HG02970 (cell line): ENCODE data around the gene FGF14.

Experiments
- ATAC-seq: cut with Tn5 transposase; IDR thresholded peaks from one replicate; pipeline ENCODE4 v1.9.1; 2021; ENCODE audit warnings: mild to moderate bottlenecking, moderate library complexity, moderate number of reproducible peaks; ENCODE audit not compliant: unreplicated experiment, low FRiP score

Gene FGF14

DNA sequence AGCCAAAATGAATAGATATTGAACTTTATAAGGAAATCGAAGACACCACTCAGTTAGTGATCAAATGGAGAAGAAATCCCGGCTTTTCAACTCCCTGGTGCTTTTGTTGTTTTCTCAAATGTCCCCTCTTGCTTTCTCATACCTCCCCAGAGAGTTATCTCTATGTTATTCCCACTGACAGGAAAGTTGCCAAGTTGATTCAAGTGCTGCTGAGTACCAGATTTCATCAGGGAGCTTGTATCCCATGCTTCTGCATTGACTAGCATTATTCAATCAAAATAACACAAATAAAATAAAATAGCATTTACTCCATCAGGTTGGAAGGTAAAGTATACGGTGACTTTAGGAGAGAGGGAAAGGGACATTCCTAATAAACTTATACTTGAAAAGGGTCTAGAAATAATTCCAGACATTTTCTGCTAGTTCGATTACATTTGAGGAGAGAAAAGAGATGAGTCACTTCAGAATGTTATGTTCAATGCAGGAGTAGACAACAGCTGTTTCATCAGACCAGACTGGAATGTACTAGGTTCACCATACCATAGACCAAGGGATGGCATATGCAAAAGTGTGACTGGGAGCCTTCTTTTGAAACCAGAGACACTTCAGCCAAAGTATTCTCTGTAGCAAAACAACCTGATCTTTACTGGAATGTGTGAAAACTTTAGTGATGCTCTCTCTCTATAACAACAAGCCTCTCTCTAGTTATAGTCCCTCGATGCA lies 397.8 kb downstream of the FGF14 start:
- ATAC-seq = no peak

DNA sequence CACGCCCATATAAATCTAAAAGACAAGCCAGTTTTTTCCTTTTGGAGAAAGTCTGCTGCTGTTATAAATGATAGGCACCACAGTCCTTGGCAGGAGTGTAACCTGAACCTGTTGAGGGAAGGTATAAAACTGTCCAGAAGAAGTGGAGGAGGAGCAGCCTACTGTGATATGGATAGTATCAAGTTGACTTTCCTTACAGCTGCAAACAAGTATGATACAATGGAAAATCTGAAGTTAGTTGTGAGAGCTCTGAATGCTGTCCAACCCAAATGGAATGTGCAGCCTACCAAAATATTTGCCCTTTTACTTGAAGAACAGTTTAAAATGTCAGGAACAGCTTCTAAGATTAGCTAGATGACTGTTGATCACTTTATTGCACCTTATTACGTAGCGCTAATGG lies 399.6 kb downstream of the FGF14 start:
- ATAC-seq = no peak

DNA sequence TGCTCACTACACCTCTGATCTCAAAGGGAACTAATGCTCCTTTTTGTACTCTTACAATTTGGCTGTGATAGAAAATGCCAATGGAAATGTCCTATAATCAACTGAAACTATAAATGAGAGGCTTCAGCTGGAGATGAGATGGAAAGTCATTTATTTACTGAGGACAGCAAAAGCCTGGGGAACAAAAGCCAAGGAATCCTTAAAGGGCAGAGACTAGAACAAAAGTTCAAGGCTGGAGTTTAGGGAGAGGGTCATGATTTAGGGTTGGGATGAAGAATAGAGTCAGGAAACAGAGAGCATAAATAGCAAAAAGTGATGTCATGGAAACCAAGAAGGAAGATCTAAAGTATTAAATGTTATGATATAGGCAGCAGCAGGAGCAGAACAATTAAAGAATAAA lies 401.1 kb downstream of the FGF14 start:
- no peak for ATAC-seq

- no peak for ATAC-seq
These were observed 403.7 kb downstream of the FGF14 start for GRCh38 chr13:101998129-101998528.

DNA sequence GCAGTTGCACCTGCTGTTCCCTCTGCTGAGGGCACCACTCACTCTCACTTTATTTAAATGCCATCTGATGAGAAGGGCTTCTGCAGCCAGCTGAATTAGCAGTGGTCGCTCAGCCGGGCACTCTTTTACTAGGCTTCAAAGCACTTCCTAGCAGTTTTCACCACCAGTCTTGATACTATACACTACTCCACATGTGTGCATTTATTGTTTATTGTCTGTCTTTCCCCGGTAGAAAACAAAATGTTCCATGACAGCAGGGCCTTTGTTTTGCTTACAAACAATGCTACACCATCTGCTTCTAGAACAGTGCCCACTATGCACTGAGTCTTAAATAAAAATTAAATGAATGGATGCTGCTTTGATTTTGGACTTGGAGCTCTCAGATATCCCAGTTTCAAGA lies 404.9 kb downstream of the FGF14 start:
- ATAC-seq = no peak

DNA sequence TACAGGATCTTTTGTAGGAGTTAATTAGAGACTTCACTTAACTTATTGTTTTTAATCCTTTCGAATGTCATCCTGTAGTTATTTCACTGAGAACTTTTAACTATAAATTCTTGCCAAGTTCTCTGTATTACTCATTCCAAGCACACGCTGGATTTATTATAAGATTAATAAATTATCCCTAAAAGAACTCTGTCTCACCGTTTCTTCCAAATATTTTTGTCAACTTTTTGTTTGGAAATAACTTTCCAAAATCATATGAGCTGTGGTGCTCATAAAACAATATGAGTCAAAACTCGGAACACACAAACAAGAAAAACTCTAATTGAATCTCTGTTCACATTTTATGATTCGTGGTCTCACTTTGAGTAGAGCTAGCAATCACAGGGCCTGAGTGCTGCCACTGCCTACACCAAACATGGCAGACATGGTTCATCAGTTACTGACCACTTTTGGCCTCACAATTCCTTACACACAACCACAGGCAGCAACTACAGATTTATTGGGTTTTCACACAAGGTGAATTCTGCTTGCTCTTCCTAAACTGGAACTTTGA lies 412.0 kb downstream of the FGF14 start:
- no peak for ATAC-seq

GRCh38 chr13:101988140-101988539 lies 413.7 kb downstream of the FGF14 start:
- no peak for ATAC-seq

DNA sequence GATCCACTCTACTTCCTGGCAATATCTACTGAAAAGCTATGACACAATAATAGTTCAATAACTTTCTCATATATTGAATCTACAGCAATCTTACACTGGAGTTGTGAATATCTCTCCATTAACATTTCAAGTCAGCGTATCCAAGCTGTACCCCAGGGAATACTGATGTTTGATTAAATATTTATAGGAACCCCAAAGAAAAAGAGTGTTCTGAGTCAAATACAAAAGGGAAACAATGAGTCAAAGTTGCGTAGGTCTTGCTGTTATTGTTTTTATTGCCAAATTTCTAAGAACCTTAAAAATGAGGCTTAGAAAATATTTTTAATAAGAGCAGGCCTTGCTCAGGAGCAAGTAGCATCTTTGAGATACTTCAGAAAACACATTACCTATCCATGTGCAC lies 415.5 kb downstream of the FGF14 start:
- ATAC-seq = no peak

GRCh38 chr13:101985321-101985720 lies 416.5 kb downstream of the FGF14 start:
- no peak for ATAC-seq

- no peak for ATAC-seq
These were observed 418.9 kb downstream of the FGF14 start for GRCh38 chr13:101982903-101983302.

GRCh38 chr13:101979825-101980224 lies 422.0 kb downstream of the FGF14 start:
- no peak for ATAC-seq

GRCh38 chr13:101978552-101979315 lies 423.1 kb downstream of the FGF14 start:
- no peak for ATAC-seq

DNA sequence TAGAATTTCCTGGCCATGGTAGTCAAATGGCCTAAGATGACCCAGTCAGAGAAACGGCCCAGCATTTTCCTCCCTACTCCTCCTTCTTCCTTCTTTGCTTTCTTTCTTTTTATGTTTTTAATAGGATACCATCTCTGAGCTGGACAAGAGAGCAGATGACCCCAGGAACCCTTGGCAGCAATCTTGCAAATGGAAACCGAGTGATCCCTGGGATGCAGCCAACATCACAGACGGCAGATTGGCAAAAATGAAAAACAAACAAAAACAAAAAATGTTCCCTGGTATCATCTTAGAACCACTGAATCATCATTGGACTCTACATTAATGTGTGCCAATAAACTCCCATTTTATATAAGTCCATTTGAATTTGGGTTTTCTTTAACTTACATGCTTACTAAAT lies 424.4 kb downstream of the FGF14 start:
- no peak for ATAC-seq

- no peak for ATAC-seq
These were observed 429.7 kb downstream of the FGF14 start for GRCh38 chr13:101972191-101972590.

- ATAC-seq = no peak
These were observed 431.5 kb downstream of the FGF14 start for GRCh38 chr13:101970341-101970740.

- ATAC-seq = no peak
These were observed 434.1 kb downstream of the FGF14 start for GRCh38 chr13:101967781-101968180.

DNA sequence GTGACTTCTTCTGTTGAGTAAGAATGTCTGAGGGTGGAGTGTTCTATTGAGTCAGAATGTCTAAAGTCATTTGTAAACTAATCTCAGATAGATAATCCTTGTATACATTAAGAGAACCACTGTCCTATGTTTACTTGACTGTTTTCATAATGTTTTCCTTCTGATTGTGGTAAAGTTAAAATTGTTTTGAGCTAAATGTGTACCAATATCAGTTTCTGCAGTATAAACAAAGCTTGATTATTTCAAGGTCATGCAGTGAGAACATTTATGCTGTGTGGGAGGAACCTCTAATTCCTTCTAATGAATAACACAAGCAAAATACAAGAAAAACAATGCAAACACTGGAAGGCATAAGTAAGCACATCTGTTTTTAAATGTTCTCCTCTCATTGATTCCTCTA lies 434.6 kb downstream of the FGF14 start:
- no peak for ATAC-seq

- ATAC-seq = no peak
These were observed 436.8 kb downstream of the FGF14 start for GRCh38 chr13:101965096-101965495.

DNA sequence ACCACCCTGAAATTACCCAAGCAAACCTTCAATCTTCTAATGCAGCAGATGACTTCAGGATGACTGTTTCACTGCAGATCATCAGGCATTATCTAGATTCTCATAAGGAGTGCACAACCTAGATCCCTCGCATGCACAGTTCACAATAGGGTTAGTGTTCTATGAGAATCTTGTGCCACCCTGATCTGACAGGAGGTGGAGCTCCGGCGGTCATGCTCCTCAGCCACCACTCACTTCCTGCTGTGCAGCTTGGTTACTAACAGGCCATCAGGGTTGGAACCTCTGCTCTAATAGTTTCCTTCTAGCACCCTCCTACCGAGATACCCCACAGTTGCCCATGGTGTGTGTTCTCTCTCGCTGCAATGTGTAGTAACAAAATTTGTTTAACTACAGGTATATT lies 442.8 kb downstream of the FGF14 start:
- ATAC-seq = no peak

DNA sequence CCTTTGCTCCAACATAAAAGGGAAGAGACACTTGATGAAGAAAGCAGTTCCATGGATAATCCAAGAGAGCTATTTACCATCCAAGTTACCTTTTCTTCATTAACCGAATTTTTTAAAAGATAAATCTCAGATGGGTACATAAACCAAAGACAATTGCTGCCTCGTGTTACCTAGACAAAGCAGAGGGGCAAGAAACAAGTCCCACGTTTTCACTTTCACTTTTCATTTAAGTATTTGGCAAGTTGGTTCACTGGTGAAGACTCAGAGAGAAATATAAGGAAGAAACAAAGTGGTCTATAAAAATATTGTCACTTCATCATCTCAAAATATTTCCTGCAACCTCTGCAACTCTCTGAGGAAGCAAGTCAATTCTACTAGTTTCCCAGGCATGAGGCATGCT lies 446.1 kb downstream of the FGF14 start:
- no peak for ATAC-seq

DNA sequence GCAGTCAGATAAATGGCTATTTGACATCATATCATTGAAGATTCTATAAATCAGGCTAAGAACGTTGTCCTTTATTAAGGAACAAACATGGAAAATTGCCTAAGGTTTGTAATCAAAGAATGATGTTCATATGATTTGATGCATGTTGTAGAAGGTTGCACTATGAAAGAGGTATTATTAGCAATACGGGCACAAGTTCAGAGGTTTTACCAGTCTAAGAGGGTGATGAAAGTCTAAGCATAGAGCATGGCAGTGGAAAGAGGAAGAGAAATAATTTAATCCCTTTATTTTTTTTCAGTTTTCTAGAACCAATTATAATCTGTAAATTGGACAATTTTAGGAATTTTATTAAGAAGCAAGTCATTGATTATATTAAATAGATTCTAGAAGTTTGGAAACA lies 450.7 kb downstream of the FGF14 start:
- no peak for ATAC-seq

DNA sequence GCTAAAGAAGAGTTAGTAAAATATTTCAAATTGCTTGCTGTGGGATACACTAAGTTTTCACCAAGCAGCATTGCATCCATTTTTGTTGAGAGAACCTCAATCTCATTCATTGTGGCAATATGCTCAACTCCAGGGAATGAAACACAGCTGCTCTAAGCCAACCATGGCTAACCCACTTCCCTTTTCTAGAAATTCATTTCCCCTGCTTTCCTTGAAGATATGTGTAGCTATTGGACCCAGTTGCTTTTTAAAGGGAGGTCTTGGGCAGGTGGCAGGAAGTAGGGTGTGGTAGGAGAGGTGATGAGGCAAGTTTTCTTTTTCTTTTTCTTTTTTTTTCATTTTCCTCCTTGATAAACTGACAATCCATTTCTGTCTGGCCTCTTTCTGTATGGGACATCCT lies 452.2 kb downstream of the FGF14 start:
- ATAC-seq = no peak
